ENCODE measurements around the gene CASP2. TPM values are rescaled to one million over a fixed set of nuclear protein-coding genes. Genes with fewer than 3 reads are reported as not detected.

CASP2 gene
- total and polyA plus RNA-seq, 7 experiments from 2014 or later = 14.4 to 97.7 (median 50.0) TPM

DNA sequence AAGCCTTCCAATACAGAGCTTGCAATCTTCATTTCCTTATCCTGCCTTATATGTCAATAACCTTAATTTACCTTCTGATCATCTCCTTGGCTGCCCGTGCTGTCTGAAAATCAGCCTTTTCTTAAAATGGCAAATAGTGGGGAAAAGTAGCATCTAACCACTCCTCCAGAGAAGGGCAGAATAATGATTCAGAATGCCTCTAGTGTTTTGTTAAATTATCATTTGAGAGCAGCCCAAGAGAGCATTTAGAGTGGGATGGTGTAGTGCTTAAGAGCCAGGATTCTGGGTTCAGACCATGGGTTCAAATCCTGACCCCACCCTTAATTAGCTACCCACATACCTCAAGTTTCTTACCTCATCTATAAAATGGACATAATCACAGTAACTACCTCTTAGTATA, 8.0 kb upstream of the CASP2 start:
- intact Hi-C loops (cut with micrococcal nuclease) = no loop called here
- ATAC-seq = peak; percentile 5
- no peaks in the 10 kb centered on the region for H3K27me3 Mint-ChIP-seq
- peaks cover 5 to 31% of the 10 kb centered on the region in 2 donors for H3K4me1 ChIP-seq (ENCODE audit: control insufficient read depth in 2 of 2, insufficient read depth in 2 of 2, low read length in 2 of 2)
- no peaks in the 10 kb centered on the region for H3K27me3 ChIP-seq (ENCODE audit: control insufficient read depth in 2 of 2, insufficient read depth in 2 of 2, low read length in 2 of 2)
- H3K4me1 Mint-ChIP-seq = peaks cover 20 to 44% (median 39%) of the 10 kb centered on the region in 7 donors
- ChIA-PET CTCF (interaction anchor here (0.6 to 3.0 kb wide), 9 partner anchors 20 to 801 kb away, joined by 3 to 18 read pairs (median 3); no protein-coding TSS in a partner anchor), POLR2A (interaction anchor here (0.7 to 10.4 kb wide), 10 partner anchors 8 to 100 kb away, joined by 3 to 115 read pairs (median 6); partner anchors contain the start of genes CASP2 and GSTK1)
- peak overlapping the region; percentile 46 to 94 (median 85) for H3K27ac Mint-ChIP-seq
- peak overlapping the region; percentile 29 to 85 (median 75) for H3K4me3 Mint-ChIP-seq
- peak overlapping the region; percentile 59 for H3K27ac ChIP-seq (ENCODE audit: low read depth, low read length)
- no peaks in the 10 kb centered on the region for H3K9me3 Mint-ChIP-seq
- H3K4me3 ChIP-seq (ENCODE audit: low read length) = peak overlapping the region; percentile 42
- no peaks in the 10 kb centered on the region for H3K9me3 ChIP-seq (ENCODE audit: control insufficient read depth in 2 of 3, low read length in 3 of 3)
- H3K36me3 ChIP-seq (ENCODE audit: control insufficient read depth in 2 of 3, insufficient read depth in 3 of 3, low read length in 3 of 3) = no peaks in the 10 kb centered on the region
- DNase-seq = peak in 1 of 9 donors; percentile 15
- no peaks in the 10 kb centered on the region for H3K36me3 Mint-ChIP-seq

- no peaks in the 10 kb centered on the region for H3K36me3 ChIP-seq (ENCODE audit: control insufficient read depth in 2 of 3, insufficient read depth in 3 of 3, low read length in 3 of 3)
- no peaks in the 10 kb centered on the region for H3K9me3 Mint-ChIP-seq
- H3K36me3 Mint-ChIP-seq = no peaks in the 10 kb centered on the region
- H3K4me1 ChIP-seq (ENCODE audit: control insufficient read depth in 2 of 2, insufficient read depth in 2 of 2, low read length in 2 of 2) = peaks cover 5 to 31% of the 10 kb centered on the region in 2 donors
- no peak overlapping the region for H3K4me3 ChIP-seq (ENCODE audit: low read length)
- CTCF ChIA-PET = interaction anchor here (0.5 to 3.0 kb wide), 5 partner anchors 20 to 100 kb away, joined by 3 to 18 read pairs (median 3); no protein-coding TSS in a partner anchor
- peak overlapping the region in 9 of 10 donors; percentile 29 to 85 (median 76) for H3K4me3 Mint-ChIP-seq
- H3K9me3 ChIP-seq (ENCODE audit: control insufficient read depth in 2 of 3, low read length in 3 of 3) = no peaks in the 10 kb centered on the region
- H3K27me3 Mint-ChIP-seq = no peaks in the 10 kb centered on the region
- ATAC-seq = no peak
- peak overlapping the region; percentile 43 to 94 (median 85) for H3K27ac Mint-ChIP-seq
- no peak overlapping the region for H3K27ac ChIP-seq (ENCODE audit: low read depth, low read length)
- peaks cover 24 to 48% (median 41%) of the 10 kb centered on the region in 7 donors for H3K4me1 Mint-ChIP-seq
- H3K27me3 ChIP-seq (ENCODE audit: control insufficient read depth in 2 of 2, insufficient read depth in 2 of 2, low read length in 2 of 2) = no peaks in the 10 kb centered on the region
- POLR2A ChIA-PET = interaction anchor here (1.5 to 10.4 kb wide), 7 partner anchors 7 to 100 kb away, joined by 4 to 115 read pairs (median 8); partner anchors contain the start of genes CASP2 and GSTK1
- DNase-seq = no peak
- intact Hi-C loops (cut with micrococcal nuclease) = no loop called here
Observed at GRCh38 chr7:143280566-143280965, 7.6 kb upstream of the CASP2 start.

- Mint-ChIP-seq H3K27me3 (no peaks in the 10 kb centered on the region), H3K9me3 (no peaks in the 10 kb centered on the region), H3K4me1 (peaks cover 24 to 49% (median 41%) of the 10 kb centered on the region in 7 donors), H3K36me3 (no peaks in the 10 kb centered on the region), H3K27ac (peak overlapping the region in 2 of 9 donors; percentile 3 to 84), H3K4me3 (no peak overlapping the region)
- DNase-seq (no peak), ATAC-seq (no peak)
- Histone ChIP-seq H3K27me3 (ENCODE audit: control insufficient read depth in 2 of 2, insufficient read depth in 2 of 2, low read length in 2 of 2) (no peaks in the 10 kb centered on the region), H3K4me3 (ENCODE audit: low read length) (no peak overlapping the region), H3K36me3 (ENCODE audit: control insufficient read depth in 2 of 3, insufficient read depth in 3 of 3, low read length in 3 of 3) (no peaks in the 10 kb centered on the region), H3K27ac (ENCODE audit: low read depth, low read length) (no peak overlapping the region), H3K9me3 (ENCODE audit: control insufficient read depth in 2 of 3, low read length in 3 of 3) (no peaks in the 10 kb centered on the region), H3K4me1 (ENCODE audit: control insufficient read depth in 2 of 2, insufficient read depth in 2 of 2, low read length in 2 of 2) (peaks cover 5 to 31% of the 10 kb centered on the region in 2 donors)
- intact Hi-C loops (cut with micrococcal nuclease) = no loop called here
- ChIA-PET POLR2A (interaction anchor here (0.9 to 10.4 kb wide), 3 partner anchors 14 to 32 kb away, joined by 3 to 115 read pairs (median 8); partner anchors contain the start of gene GSTK1), CTCF (interaction anchor here (1.0 to 2.4 kb wide), 2 partner anchors 41 to 126 kb away, joined by 3 to 9 read pairs; no protein-coding TSS in a partner anchor)
Observed at GRCh38 chr7:143281529-143281928, 6.6 kb upstream of the CASP2 start.

- peaks cover 24 to 54% (median 46%) of the 10 kb centered on the region in 7 donors for H3K4me1 Mint-ChIP-seq
- CTCF ChIA-PET = interaction anchor here (1.0 to 2.4 kb wide), 2 partner anchors 41 to 126 kb away, joined by 3 to 9 read pairs; no protein-coding TSS in a partner anchor
- H3K9me3 ChIP-seq (ENCODE audit: control insufficient read depth in 2 of 3, low read length in 3 of 3) = no peaks in the 10 kb centered on the region
- H3K4me3 ChIP-seq (ENCODE audit: low read length) = no peak overlapping the region
- no peak overlapping the region for H3K4me3 Mint-ChIP-seq
- H3K27me3 ChIP-seq (ENCODE audit: control insufficient read depth in 2 of 2, insufficient read depth in 2 of 2, low read length in 2 of 2) = no peaks in the 10 kb centered on the region
- POLR2A ChIA-PET = interaction anchor here (0.6 to 10.4 kb wide), 6 partner anchors 10 to 33 kb away, joined by 3 to 115 read pairs (median 5); partner anchors contain the start of gene GSTK1
- intact Hi-C loops (cut with micrococcal nuclease) = no loop called here
- no peaks in the 10 kb centered on the region for H3K36me3 ChIP-seq (ENCODE audit: control insufficient read depth in 2 of 3, insufficient read depth in 3 of 3, low read length in 3 of 3)
- no peak overlapping the region for H3K27ac ChIP-seq (ENCODE audit: low read depth, low read length)
- peaks cover 0 to 3% (median 0%) of the 10 kb centered on the region in 11 donors for H3K9me3 Mint-ChIP-seq
- DNase-seq (no peak), ATAC-seq (no peak)
- H3K4me1 ChIP-seq (ENCODE audit: control insufficient read depth in 2 of 2, insufficient read depth in 2 of 2, low read length in 2 of 2) = peaks cover 5 to 31% of the 10 kb centered on the region in 2 donors
- no peaks in the 10 kb centered on the region for H3K27me3 Mint-ChIP-seq
- H3K36me3 Mint-ChIP-seq = peaks cover 0 to 4% (median 0%) of the 10 kb centered on the region in 5 donors
- H3K27ac Mint-ChIP-seq = peak overlapping the region in 2 of 9 donors; percentile 38 to 84
Observed at GRCh38 chr7:143282124-143282523, 6.0 kb upstream of the CASP2 start.

DNA sequence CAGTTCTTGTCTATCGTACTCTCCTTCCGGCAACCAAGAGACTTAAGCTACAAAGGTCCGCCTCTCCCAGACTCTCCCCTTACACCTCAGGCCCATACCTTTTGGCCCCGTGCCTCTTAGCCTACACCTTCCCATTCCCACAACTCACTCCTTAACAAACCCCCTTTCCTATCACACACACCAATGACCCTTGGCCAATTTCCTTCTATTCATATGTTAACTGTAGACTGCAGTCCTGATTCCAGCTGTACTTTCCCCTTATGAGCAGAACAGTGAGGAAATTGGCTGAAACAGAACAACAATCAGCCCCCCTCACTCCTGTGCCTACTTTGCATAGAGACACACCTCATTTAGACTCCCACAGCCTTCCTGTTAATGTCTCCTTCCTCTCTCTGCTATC, 4.8 kb upstream of the CASP2 start:
- Histone ChIP-seq H3K9me3 (ENCODE audit: control insufficient read depth in 2 of 3, low read length in 3 of 3) (no peaks in the 10 kb centered on the region), H3K4me1 (ENCODE audit: control insufficient read depth in 2 of 2, insufficient read depth in 2 of 2, low read length in 2 of 2) (peaks cover 10 to 38% of the 10 kb centered on the region in 2 donors), H3K36me3 (ENCODE audit: control insufficient read depth in 2 of 3, insufficient read depth in 3 of 3, low read length in 3 of 3) (peaks cover 0 to 2% (median 0%) of the 10 kb centered on the region in 3 experiments), H3K4me3 (ENCODE audit: low read length) (no peak overlapping the region), H3K27me3 (ENCODE audit: control insufficient read depth in 2 of 2, insufficient read depth in 2 of 2, low read length in 2 of 2) (no peaks in the 10 kb centered on the region), H3K27ac (ENCODE audit: low read depth, low read length) (no peak overlapping the region)
- peaks cover 0 to 7% (median 0%) of the 10 kb centered on the region in 5 donors for H3K36me3 Mint-ChIP-seq
- DNase-seq (no peak), ATAC-seq (no peak)
- H3K27ac Mint-ChIP-seq = peak overlapping the region in 8 of 9 donors; percentile 6 to 69 (median 26)
- CTCF ChIA-PET = interaction anchor here (1.0 to 2.4 kb wide), 3 partner anchors 14 to 42 kb away, joined by 3 to 9 read pairs (median 8); no protein-coding TSS in a partner anchor
- peak overlapping the region in 4 of 10 donors; percentile 18 to 30 (median 26) for H3K4me3 Mint-ChIP-seq
- POLR2A ChIA-PET = interaction anchor here (0.8 to 1.9 kb wide), 5 partner anchors 11 to 43 kb away, joined by 3 to 8 read pairs (median 4); no protein-coding TSS in a partner anchor
- H3K9me3 Mint-ChIP-seq = peaks cover 0 to 4% (median 0%) of the 10 kb centered on the region in 11 donors
- intact Hi-C loops (cut with micrococcal nuclease) = no loop called here
- H3K4me1 Mint-ChIP-seq = peaks cover 28 to 62% (median 55%) of the 10 kb centered on the region in 7 donors
- no peaks in the 10 kb centered on the region for H3K27me3 Mint-ChIP-seq

DNA sequence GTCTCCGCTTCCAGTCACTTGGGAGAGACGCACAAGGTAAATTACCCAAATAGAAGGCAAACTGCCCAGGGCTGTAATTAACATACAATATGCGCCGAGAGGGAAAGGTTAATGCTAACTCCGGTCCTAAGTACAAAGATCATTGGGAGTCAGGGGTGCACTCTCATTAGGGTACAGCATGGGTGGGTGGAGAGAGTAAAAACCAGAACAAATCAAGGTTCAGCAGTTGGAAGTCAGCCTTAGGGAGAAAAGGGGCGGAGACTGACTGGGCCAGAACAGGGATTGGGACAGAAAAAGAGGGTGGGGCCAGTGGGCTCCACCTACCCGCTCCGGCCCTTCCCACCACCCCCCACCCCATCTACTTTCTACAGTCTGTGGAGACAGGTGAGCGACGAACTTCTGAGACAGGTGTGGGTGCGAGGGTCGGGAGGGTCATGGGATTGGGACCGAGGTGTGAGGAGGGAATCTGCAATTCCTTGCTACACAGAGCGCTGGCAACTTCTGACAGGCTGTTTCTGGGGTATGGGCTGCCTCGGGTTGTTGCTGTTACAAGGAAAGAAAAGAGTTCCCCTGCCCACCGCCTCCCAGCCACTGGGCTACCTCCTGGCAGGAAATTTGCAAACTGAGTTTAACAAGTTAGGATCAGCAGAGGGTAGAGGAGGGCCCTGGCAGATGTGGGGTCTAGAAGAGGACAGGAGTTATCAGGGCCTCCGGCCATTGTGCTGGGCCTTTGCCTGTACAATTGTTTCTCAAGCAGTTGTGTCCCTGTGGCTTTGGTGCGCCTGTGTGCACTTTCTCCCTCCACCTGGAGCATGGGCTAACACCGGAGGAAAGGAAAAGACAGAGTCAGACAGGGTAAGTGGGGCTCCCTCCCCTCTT, 3.3 kb upstream of the CASP2 start, which contains the start of gene TMEM139:
TSS of gene TMEM139 (plus strand) at position 368 of the 879 bp plus-strand sequence. CDS start 1,000 bp downstream, outside the sequence.
- Histone ChIP-seq H3K9me3 (ENCODE audit: control insufficient read depth in 2 of 3, low read length in 3 of 3) (no peaks in the 10 kb centered on the region), H3K27ac (ENCODE audit: low read depth, low read length) (no peak within 1 kb of the TSS), H3K4me1 (ENCODE audit: control insufficient read depth in 2 of 2, insufficient read depth in 2 of 2, low read length in 2 of 2) (peaks cover 5 to 35% of the 10 kb centered on the region in 2 donors), H3K4me3 (ENCODE audit: low read length) (no peak within 1 kb of the TSS), H3K36me3 (ENCODE audit: control insufficient read depth in 2 of 3, insufficient read depth in 3 of 3, low read length in 3 of 3) (peaks cover 0 to 5% (median 0%) of the 10 kb centered on the region in 3 experiments), H3K27me3 (ENCODE audit: control insufficient read depth in 2 of 2, insufficient read depth in 2 of 2, low read length in 2 of 2) (no peaks in the 10 kb centered on the region)
- H3K4me1 Mint-ChIP-seq = peaks cover 32 to 58% (median 56%) of the 10 kb centered on the region in 7 donors
- no peak for DNase-seq
- H3K4me3 Mint-ChIP-seq = peak within 1 kb of the TSS in 6 of 10 donors; percentile 18 to 45 (median 26)
- ChIA-PET POLR2A (interaction anchor here (1.6 kb wide), 1 partner anchor 9 kb away, joined by 5 read pairs; no protein-coding TSS in a partner anchor), CTCF (interaction anchor here (0.8 to 1.0 kb wide), 2 partner anchors 12 to 44 kb away, joined by 3 read pairs; no protein-coding TSS in a partner anchor)
- H3K36me3 Mint-ChIP-seq = peaks cover 0 to 14% (median 0%) of the 10 kb centered on the region in 5 donors
- H3K9me3 Mint-ChIP-seq = peaks cover 0 to 4% (median 0%) of the 10 kb centered on the region in 11 donors
- H3K27ac Mint-ChIP-seq = peak within 1 kb of the TSS in 8 of 9 donors; percentile 6 to 73 (median 32)
- H3K27me3 Mint-ChIP-seq = no peaks in the 10 kb centered on the region
- ATAC-seq = no peak
- intact Hi-C loops (cut with micrococcal nuclease) = loop anchor here in 1 of 2 donors (5.0 kb wide), 1 partner anchor 433 kb away; no protein-coding TSS in a partner anchor

Data from naive thymus-derived CD4-positive, alpha-beta T cell (primary cell).